GM12875 (cell line): ENCODE data around the gene DNAH7.

ENCODE experiments used
- H3K4me3 ChIP-seq: one replicate; pipeline ENCODE4 v1.5.1; 2011; ENCODE audit warnings: low read depth, low read length, control low read depth
- CTCF ChIP-seq: IDR thresholded peaks from 2 replicates; pipeline ENCODE4 v1.5.1; 2011; ENCODE audit warnings: low read depth, mild to moderate bottlenecking, control low read depth, inconsistent platforms, low read length, moderate library complexity, borderline replicate concordance; ENCODE audit not compliant: insufficient read depth

DNAH7 gene

GRCh38 chr2:195734395-195734794, 334.2 kb downstream of the DNAH7 start:
- TF ChIP-seq CTCF, result no peak
- H3K4me3 ChIP-seq, result no peak overlapping the region

- no peak for TF ChIP-seq CTCF
- no peak overlapping the region for H3K4me3 ChIP-seq
These were observed 334.8 kb downstream of the DNAH7 start for GRCh38 chr2:195733831-195734230.

- H3K4me3 ChIP-seq, result no peak overlapping the region
- no peak for TF ChIP-seq CTCF
These were observed 336.1 kb downstream of the DNAH7 start for GRCh38 chr2:195732574-195732973.

GRCh38 chr2:195730912-195731311, 337.7 kb downstream of the DNAH7 start:
- H3K4me3 ChIP-seq, result no peak overlapping the region
- no peak for TF ChIP-seq CTCF

GRCh38 chr2:195727106-195727505, 341.5 kb downstream of the DNAH7 start:
- no peak overlapping the region for H3K4me3 ChIP-seq
- no peak for TF ChIP-seq CTCF

GRCh38 chr2:195722075-195722474, 346.6 kb downstream of the DNAH7 start:
- no peak overlapping the region for H3K4me3 ChIP-seq
- TF ChIP-seq CTCF, result no peak

GRCh38 chr2:195721042-195721441, 347.6 kb downstream of the DNAH7 start:
- H3K4me3 ChIP-seq, result no peak overlapping the region
- TF ChIP-seq CTCF, result no peak
